GM12878 (cell line): ENCODE measurements around the gene HERC6. TPM values are rescaled to one million over a fixed set of nuclear protein-coding genes. Genes with fewer than 3 reads are reported as not detected.
"Not testable (repeated sequence)": the region's sequence is repeated elsewhere in the genome, so short reads cannot be mapped to it uniquely, and the experiment has no call there.

Experiments
- ATAC-seq: fragments of 200-7000 bp; cut with Tn5 transposase; 3 replicates; pipeline ENCODE4 v1.9.1; 2020; ENCODE audit warnings: mild to moderate bottlenecking, moderate library complexity
- BruUV-seq: library from RNA; stranded (reverse); fragments of 400-500 nt; replicated peaks from 2 replicates; lab custom pipeline; 2021; lab: Mats Ljungman, UMichigan
- CTCF ChIA-PET: fragments of 300-600 bp; sonication (Branson Sonifier 250); formaldehyde crosslinking; extraction: SDS; loops from one replicate; lab custom pipeline; 2021; ENCODE audit warnings: inconsistent platforms; lab: Yijun Ruan, JAX
- POLR2A ChIA-PET: fragments of 350-600 bp; formaldehyde crosslinking; extraction: SDS; loops from one replicate; lab custom pipeline; 2021; ENCODE audit warnings: inconsistent platforms; lab: Charles Lee
- RAD21 ChIA-PET: fragments of 300-600 bp; sonication (Branson Sonifier 250); formaldehyde crosslinking; loops from one replicate; lab custom pipeline; 2023; ENCODE audit warnings: antibody characterized with exemption; ENCODE audit not compliant: unreplicated experiment; lab: Charles Lee
- SMC1A ChIA-PET: fragments of 300-600 bp; sonication (Branson Sonifier 250); formaldehyde crosslinking; loops from one replicate; lab custom pipeline; 2023; ENCODE audit not compliant: unreplicated experiment, uncharacterized antibody; lab: Charles Lee
- DNase-seq: peaks from one replicate; pipeline ENCODE4 v3.0.0-alpha.2; 2011; ENCODE audit warnings: low read depth, low spot score
- FAIRE-seq: peaks from 3 replicates; lab custom pipeline; 2011; peaks lifted over from hg19 to GRCh38; lab: Jason Lieb, UNC
- H2AFZ ChIP-seq: 2 replicates; pipeline ENCODE4 v1.6.0; 2011; ENCODE audit warnings: low read depth, low read length, control low read depth; ENCODE audit not compliant: control insufficient read depth
- H3K27ac ChIP-seq: 2 replicates; pipeline ENCODE4 v1.5.1; 2011; ENCODE audit warnings: control low read depth; ENCODE audit not compliant: control insufficient read depth, insufficient read depth
- H3K27me3 ChIP-seq, 2 experiments: replicated peaks in 1 of 2; 2 replicates each; pipeline versions ENCODE4 v1.6.0 to v1.6.1; 2011; ENCODE audit warnings: low read length in 1 of 2; ENCODE audit not compliant: control insufficient read depth in 2 of 2, insufficient read depth in 2 of 2
- H3K36me3 ChIP-seq, 2 experiments: 2 replicates each; pipeline ENCODE4 v1.5.1; 2011; ENCODE audit warnings: low read length in 1 of 2; ENCODE audit not compliant: control insufficient read depth in 2 of 2, insufficient read depth in 2 of 2
- H3K4me1 ChIP-seq: 2 replicates; pipeline ENCODE4 v1.6.1; 2011; ENCODE audit warnings: mild to moderate bottlenecking, low read length, moderate library complexity, mixed read lengths; ENCODE audit not compliant: control insufficient read depth, insufficient read depth
- H3K4me2 ChIP-seq: 2 replicates; pipeline ENCODE4 v1.6.0; 2011; ENCODE audit warnings: control low read depth; ENCODE audit not compliant: control insufficient read depth, insufficient read depth
- H3K4me3 ChIP-seq: fragments of 200-600 bp; sonication (generic); 2 replicates; pipeline ENCODE4 v1.5.1; 2016
- H3K79me2 ChIP-seq: 2 replicates; pipeline ENCODE4 v1.6.0; 2011; ENCODE audit warnings: low read length; ENCODE audit not compliant: control insufficient read depth, insufficient read depth
- H3K9ac ChIP-seq: 2 replicates; pipeline ENCODE4 v1.8.0; 2011; ENCODE audit warnings: low read length, control low read depth, mixed read lengths; ENCODE audit not compliant: control insufficient read depth, insufficient read depth
- H3K9me3 ChIP-seq: replicated peaks from 3 replicates; pipeline ENCODE4 v1.5.1; 2011; ENCODE audit warnings: mild to moderate bottlenecking, low read length; ENCODE audit not compliant: control insufficient read depth, insufficient read depth
- H4K20me1 ChIP-seq: 2 replicates; pipeline ENCODE4 v1.6.0; 2011; ENCODE audit not compliant: control insufficient read depth, insufficient read depth
- CBX3 ChIP-seq: fragments of 200-600 bp; sonication (generic); IDR thresholded peaks from 2 replicates; pipeline ENCODE4 v1.6.1; 2016; ENCODE audit warnings: low read depth, borderline replicate concordance
- IKZF1 ChIP-seq: fragments of 450-650 bp; conservative IDR thresholded peaks from 2 replicates; pipeline ENCODE4 v1.6.1; 2017; ENCODE audit warnings: antibody characterized with exemption, mild to moderate bottlenecking
- IRF4 ChIP-seq: IDR thresholded peaks from 2 replicates; pipeline ENCODE4 v1.6.1; 2011; ENCODE audit warnings: low read depth, low read length
- NR2C2 ChIP-seq: IDR thresholded peaks from 2 replicates; pipeline ENCODE4 v1.6.1; 2011; ENCODE audit warnings: borderline replicate concordance, low read depth; ENCODE audit not compliant: control insufficient read depth, insufficient read length
- NRF1 ChIP-seq: conservative IDR thresholded peaks from 2 replicates; pipeline ENCODE4 v1.6.1; 2011; ENCODE audit warnings: mild to moderate bottlenecking, low read depth, low read length, improper control_type of control experiment
- PAX5 ChIP-seq: IDR thresholded peaks from 2 replicates; pipeline ENCODE4 v1.6.1; 2011; ENCODE audit warnings: low read depth, low read length, borderline replicate concordance
- SKIL ChIP-seq: fragments of 450-650 bp; IDR thresholded peaks from 2 replicates; pipeline ENCODE4 v1.6.1; 2017; ENCODE audit warnings: mild to moderate bottlenecking, low read depth, inconsistent platforms; ENCODE audit not compliant: poor library complexity, severe bottlenecking
- SPI1 ChIP-seq: IDR thresholded peaks from 2 replicates; pipeline ENCODE4 v1.6.1; 2011; ENCODE audit warnings: low read depth, mild to moderate bottlenecking, low read length, moderate library complexity, borderline replicate concordance; ENCODE audit not compliant: insufficient read depth
- SUPT20H ChIP-seq: IDR thresholded peaks from 2 replicates; pipeline ENCODE4 v1.6.1; 2011; ENCODE audit warnings: low read depth, mild to moderate bottlenecking, low read length, moderate library complexity, borderline replicate concordance; ENCODE audit not compliant: control insufficient read depth
- TARDBP ChIP-seq: IDR thresholded peaks from 2 replicates; pipeline ENCODE4 v1.6.1; 2016; ENCODE audit warnings: borderline replicate concordance
- TCF7 ChIP-seq: IDR thresholded peaks from 2 replicates; pipeline ENCODE4 v1.6.1; 2014; ENCODE audit warnings: antibody characterized with exemption, borderline replicate concordance
- WGBS: methylation state at CpG from one replicate; pipeline ENCODE4 v1.1.6; 2016; ENCODE audit warnings: low lambda C conversion rate; ENCODE audit not compliant: insufficient replicate concordance, insufficient coverage; ENCODE audit errors: missing lambda C conversion rate; 5-methylcytosine and 5-hydroxymethylcytosine counted together
- in situ Hi-C: fragments of 300-500 bp; cut with MboI; formaldehyde crosslinking; loops from 9 replicates; pipeline ENCODE4 v1.14.3; 2018; ENCODE audit warnings: mixed read lengths
- intact Hi-C: fragments of 100-400 bp; cut with micrococcal nuclease; formaldehyde crosslinking; loops from one replicate; pipeline ENCODE4 v1.14.2; 2022; ENCODE audit not compliant: unreplicated experiment
- polyA plus RNA-seq, 11 experiments: library from polyadenylated mRNA; depleted of rRNA in 4 of 11; unstranded in 6 of 11; stranded (reverse) in 5 of 11; fragments of >200 nt; fragmentation: Nextera tagmentation in 4 of 11; fragmentation: Illumina TruSeq in 1 of 11; extraction: Ambion mirVana in 4 of 11; extraction: Trizol in 1 of 11; gene quantifications; 1 replicate in 1 of 11; 2 replicates in 10 of 11; pipeline versions ENCODE4 v1.2.1 to v1.2.3, GENCODE V29; 2011 to 2016; ENCODE audit warnings: inconsistent platforms in 2 of 11, missing spikeins in 2 of 11, low read depth in 1 of 11
- total RNA-seq, 4 experiments: library from RNA; depleted of rRNA in 3 of 4; stranded (reverse); fragments of >200 nt in 3 of 4; fragmentation: Illumina TruSeq in 1 of 4; extraction: Trizol in 1 of 4; gene quantifications; 2 replicates each; pipeline versions ENCODE4 v1.2.1 to v1.2.3, GENCODE V29; 2013 to 2021
- TF ChIP-seq, protein P1 (sequence below): IDR thresholded peaks from 2 replicates; pipeline ENCODE4 v1.6.1; 2012; ENCODE audit warnings: mild to moderate bottlenecking, low read depth, low read length

Gene HERC6
- total and polyA plus RNA-seq, 10 of the 15 experiments (the other 5 are each of a cell fraction or from before 2014, with no cell fraction given), result 1.7 to 26.4 (median 5.9) TPM

GRCh38 chr4:88348761-88349160, 29.9 kb upstream of the HERC6 start:
- H3K4me2 ChIP-seq, H3K79me2 ChIP-seq, H3K27ac ChIP-seq, H3K9ac ChIP-seq, H3K4me1 ChIP-seq, POLR2A ChIA-PET, FAIRE-seq, H3K4me3 ChIP-seq, SMC1A ChIA-PET, H3K9me3 ChIP-seq, H2AFZ ChIP-seq, in situ Hi-C loops, H3K27me3 ChIP-seq, intact Hi-C loops, RAD21 ChIA-PET, CTCF ChIA-PET, BruUV-seq, DNase-seq, H4K20me1 ChIP-seq, ATAC-seq, H3K36me3 ChIP-seq: not testable (repeated sequence)
- WGBS, result 44% methylated on average over 7 of the region's 7 CpGs

- in situ Hi-C loops (no loop called here), intact Hi-C loops (no loop called here)
- ChIA-PET CTCF (no interaction called here), SMC1A (interaction anchor here (0.7 to 0.9 kb wide), 2 partner anchors 10 kb away, joined by 3 read pairs; no protein-coding TSS in a partner anchor), RAD21 (interaction anchor here (2.2 kb wide), 1 partner anchor 10 kb away, joined by 6 read pairs; no protein-coding TSS in a partner anchor), POLR2A (interaction anchor here (0.6 kb wide), 2 partner anchors 181 to 364 kb away, joined by 3 to 8 read pairs; no protein-coding TSS in a partner anchor)
- WGBS, result 21% methylated on average over 4 of the region's 4 CpGs
- Histone ChIP-seq H3K9me3 (no peaks in the 10 kb centered on the region), H3K4me2 (no peak overlapping the region), H3K4me1 (no peaks in the 10 kb centered on the region), H3K27ac (no peak overlapping the region), H2AFZ (no peak overlapping the region), H3K79me2 (no peaks in the 10 kb centered on the region), H3K36me3 (no peaks in the 10 kb centered on the region), H3K27me3 (no peaks in the 10 kb centered on the region), H4K20me1 (no peaks in the 10 kb centered on the region), H3K4me3 (no peak overlapping the region), H3K9ac (no peak overlapping the region)
- no peak for ATAC-seq
- no peak for DNase-seq
- FAIRE-seq, result no peak
- BruUV-seq, result no TSS peak
- TF ChIP-seq SPI1 (no peak), NR2C2 (no peak), IRF4 (no peak), PAX5 (no peak), IKZF1 (no peak), TCF7 (no peak), SUPT20H (no peak), CBX3 (no peak), TARDBP (no peak), SKIL (no peak), NRF1 (no peak)
- TF ChIP-seq, protein P1, sequence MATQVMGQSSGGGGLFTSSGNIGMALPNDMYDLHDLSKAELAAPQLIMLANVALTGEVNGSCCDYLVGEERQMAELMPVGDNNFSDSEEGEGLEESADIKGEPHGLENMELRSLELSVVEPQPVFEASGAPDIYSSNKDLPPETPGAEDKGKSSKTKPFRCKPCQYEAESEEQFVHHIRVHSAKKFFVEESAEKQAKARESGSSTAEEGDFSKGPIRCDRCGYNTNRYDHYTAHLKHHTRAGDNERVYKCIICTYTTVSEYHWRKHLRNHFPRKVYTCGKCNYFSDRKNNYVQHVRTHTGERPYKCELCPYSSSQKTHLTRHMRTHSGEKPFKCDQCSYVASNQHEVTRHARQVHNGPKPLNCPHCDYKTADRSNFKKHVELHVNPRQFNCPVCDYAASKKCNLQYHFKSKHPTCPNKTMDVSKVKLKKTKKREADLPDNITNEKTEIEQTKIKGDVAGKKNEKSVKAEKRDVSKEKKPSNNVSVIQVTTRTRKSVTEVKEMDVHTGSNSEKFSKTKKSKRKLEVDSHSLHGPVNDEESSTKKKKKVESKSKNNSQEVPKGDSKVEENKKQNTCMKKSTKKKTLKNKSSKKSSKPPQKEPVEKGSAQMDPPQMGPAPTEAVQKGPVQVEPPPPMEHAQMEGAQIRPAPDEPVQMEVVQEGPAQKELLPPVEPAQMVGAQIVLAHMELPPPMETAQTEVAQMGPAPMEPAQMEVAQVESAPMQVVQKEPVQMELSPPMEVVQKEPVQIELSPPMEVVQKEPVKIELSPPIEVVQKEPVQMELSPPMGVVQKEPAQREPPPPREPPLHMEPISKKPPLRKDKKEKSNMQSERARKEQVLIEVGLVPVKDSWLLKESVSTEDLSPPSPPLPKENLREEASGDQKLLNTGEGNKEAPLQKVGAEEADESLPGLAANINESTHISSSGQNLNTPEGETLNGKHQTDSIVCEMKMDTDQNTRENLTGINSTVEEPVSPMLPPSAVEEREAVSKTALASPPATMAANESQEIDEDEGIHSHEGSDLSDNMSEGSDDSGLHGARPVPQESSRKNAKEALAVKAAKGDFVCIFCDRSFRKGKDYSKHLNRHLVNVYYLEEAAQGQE, result no peak
Observed at GRCh38 chr4:88350786-88351185, 27.9 kb upstream of the HERC6 start.
